Spleen (tissue), 7 donors: ENCODE results near the gene CAPN11.

Source experiments
- CTCF ChIP-seq, 11 experiments: fragments of 200-600 bp in 7 of 11; fragments of 450-650 bp in 4 of 11; sonication (generic) in 4 of 11; IDR thresholded peaks in 8 of 11; conservative IDR thresholded peaks in 3 of 11; 1 replicate in 7 of 11; 2 replicates in 4 of 11; pipeline versions ENCODE4 v1.4.0 to v1.8.0; 2016 to 2021; ENCODE audit warnings: antibody characterized with exemption in 11 of 11, inconsistent platforms in 4 of 11, mild to moderate bottlenecking in 1 of 11
- POLR2A ChIP-seq, 3 donors: fragments of 450-650 bp; IDR thresholded peaks; one replicate each; pipeline ENCODE4 v1.5.1; 2017; ENCODE audit warnings: antibody characterized with exemption in 3 of 3, mild to moderate bottlenecking in 1 of 3
- POLR2AphosphoS5 ChIP-seq, 3 donors: sonication (generic); formaldehyde crosslinking; IDR thresholded peaks; one replicate each; pipeline ENCODE4 v1.5.1; 2017; ENCODE audit warnings: antibody characterized with exemption in 3 of 3
- donor health status: DM: no; HTN: no; CAD: no; lungs with moderate emphysema.
- donor health status: DM: no; HTN: no; CAD: no.
- donor health status: DM: no; HTN: no; CAD: no.

DNA sequence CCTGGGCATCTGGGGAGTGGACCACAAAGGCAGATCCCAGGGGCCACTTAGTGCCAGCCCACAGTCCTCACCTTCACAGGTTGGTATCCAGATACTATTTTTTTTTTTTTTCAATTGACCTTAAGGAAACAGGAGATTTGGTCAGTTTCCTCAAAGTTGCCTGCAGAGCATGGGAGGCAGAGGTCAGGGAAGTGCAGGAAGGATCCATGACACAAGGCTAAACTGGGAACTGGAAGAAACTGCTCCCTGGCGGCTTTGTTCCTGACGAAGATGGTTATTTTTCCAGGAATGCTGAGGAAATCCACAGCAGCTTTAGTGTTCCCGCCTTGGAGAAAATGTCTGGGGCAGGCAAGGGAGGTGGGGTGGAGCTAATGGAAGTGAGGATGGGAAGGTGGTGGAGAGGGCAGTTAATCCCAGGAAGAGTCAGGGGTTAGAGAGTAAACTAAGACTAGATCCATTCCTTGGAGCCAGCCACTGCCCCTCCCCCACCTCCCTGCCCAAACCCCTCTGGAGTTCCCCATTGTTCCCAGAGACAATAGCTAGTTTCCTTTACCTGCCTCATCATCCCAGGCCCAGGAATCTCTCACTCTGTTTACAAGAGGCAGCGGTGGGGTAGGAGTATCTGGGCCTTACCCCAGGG lies 43.8 kb downstream of the CAPN11 start:
- TF ChIP-seq POLR2A (IDR thresholded peaks at IDR 0.05) = no peak
- no peak for TF ChIP-seq CTCF (IDR thresholded peaks at IDR 0.05 in 8 of 11, conservative IDR thresholded peaks at IDR 0.05 in 3 of 11)
- TF ChIP-seq POLR2AphosphoS5 (IDR thresholded peaks at IDR 0.05) = no peak
